GM12873 (cell line): ENCODE measurements around the gene PPARGC1A.
A peak's percentile ranks its signal among the peaks of the same experiment; 100 is the strongest.

Experiments used
- CTCF ChIP-seq: IDR thresholded peaks from 2 replicates; pipeline ENCODE4 v1.5.1; 2012; ENCODE audit warnings: low read depth, mild to moderate bottlenecking, moderate library complexity, low read length, control low read depth; ENCODE audit not compliant: insufficient read depth; ENCODE audit errors: missing control alignments

Gene PPARGC1A

GRCh38 chr4:23906839-23907238 lies 17.0 kb upstream of the PPARGC1A start:
- TF ChIP-seq CTCF = no peak

- TF ChIP-seq CTCF = no peak
Measured at GRCh38 chr4:23904639-23905071, 14.8 kb upstream of the PPARGC1A start.

GRCh38 chr4:23903859-23904438 lies 14.1 kb upstream of the PPARGC1A start:
- TF ChIP-seq CTCF = no peak

- peak; percentile 19 for TF ChIP-seq CTCF
Measured at GRCh38 chr4:23902222-23902804, 12.5 kb upstream of the PPARGC1A start.

- TF ChIP-seq CTCF = no peak
Measured at GRCh38 chr4:23900636-23901035, 10.8 kb upstream of the PPARGC1A start.

GRCh38 chr4:23899565-23899964 lies 9.7 kb upstream of the PPARGC1A start:
- no peak for TF ChIP-seq CTCF

- no peak for TF ChIP-seq CTCF
Measured at GRCh38 chr4:23897564-23898109, 7.8 kb upstream of the PPARGC1A start.
